Stimulated activated CD4-positive, alpha-beta T cell treated with anti-CD3 and anti-CD28 coated beads, Interleukin-1b, Interleukin-23, amount 100 ng/mL, for 48 hours (primary cell): ENCODE results near the gene ITIH1.
"Not testable (repeated sequence)": the region's sequence is repeated elsewhere in the genome, so short reads cannot be mapped to it uniquely, and the experiment has no call there.

Experiments used
- DNase-seq: peaks from one replicate; pipeline ENCODE4 v3.0.0-alpha.2; 2020

ITIH1 gene

GRCh38 chr3:52774901-52775864 is 2.2 kb upstream of the ITIH1 start:
- no peak for DNase-seq

GRCh38 chr3:52775877-52776276 is 1.5 kb upstream of the ITIH1 start:
- no peak for DNase-seq

DNA sequence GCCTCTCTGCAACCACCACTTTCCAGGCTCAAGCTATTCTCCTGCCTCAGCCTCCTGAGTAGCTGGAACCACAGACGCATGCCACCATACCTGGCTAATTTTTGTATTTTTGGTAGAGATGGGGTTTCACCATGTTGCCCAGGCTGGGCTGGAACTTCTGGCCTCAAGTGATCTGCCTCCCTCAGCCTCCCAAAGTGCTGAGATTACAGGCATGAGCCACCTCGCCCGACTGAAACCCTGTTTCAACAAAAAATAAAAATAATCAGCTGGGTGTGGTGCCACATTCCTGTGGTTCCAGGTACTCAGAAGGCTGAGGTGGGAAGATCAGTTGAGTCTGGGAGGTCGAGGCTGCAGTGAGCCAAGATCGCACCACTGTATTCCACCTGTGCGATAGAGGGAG is 913 bp upstream of the ITIH1 start:
- DNase-seq = not testable (repeated sequence)

DNA sequence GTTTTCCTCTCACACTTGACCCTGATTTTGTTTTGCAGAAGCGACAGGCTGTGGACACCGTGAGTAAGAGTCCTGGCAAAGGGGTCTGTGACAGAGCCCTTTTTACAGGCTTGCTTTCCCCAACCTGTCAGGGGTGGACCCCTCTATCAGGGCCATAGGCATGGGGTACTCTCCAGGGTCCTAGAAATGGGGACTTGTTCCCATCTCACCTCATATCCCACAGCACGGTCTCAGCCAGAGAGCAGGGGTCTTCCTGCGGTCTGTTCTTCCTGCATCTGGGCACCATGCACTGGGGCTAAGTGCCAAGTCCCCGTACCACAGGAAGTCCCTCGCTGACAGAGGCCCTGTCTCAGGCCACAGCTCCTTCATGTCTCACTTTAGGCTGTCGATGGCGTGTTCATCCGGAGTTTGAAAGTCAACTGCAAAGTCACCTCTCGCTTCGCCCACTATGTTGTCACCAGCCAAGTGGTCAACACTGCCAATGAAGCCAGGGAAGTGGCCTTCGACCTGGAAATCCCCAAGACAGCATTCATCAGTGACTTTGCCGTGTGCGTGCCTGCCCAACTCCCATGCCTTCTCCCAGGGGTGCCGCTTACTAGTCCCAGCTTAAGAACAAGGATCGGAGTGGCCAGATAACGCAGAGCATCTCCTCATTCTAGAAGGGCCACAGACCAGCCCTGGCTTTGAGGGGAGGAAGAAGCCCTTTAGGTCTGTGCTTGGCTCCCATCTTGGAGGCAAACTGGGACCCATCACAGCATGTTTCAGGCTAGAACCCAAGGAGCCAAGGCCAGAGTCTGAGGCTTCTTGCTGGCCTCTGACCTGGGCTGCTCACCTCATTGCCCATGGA is 783 bp downstream of the ITIH1 start:
- no peak for DNase-seq

DNA sequence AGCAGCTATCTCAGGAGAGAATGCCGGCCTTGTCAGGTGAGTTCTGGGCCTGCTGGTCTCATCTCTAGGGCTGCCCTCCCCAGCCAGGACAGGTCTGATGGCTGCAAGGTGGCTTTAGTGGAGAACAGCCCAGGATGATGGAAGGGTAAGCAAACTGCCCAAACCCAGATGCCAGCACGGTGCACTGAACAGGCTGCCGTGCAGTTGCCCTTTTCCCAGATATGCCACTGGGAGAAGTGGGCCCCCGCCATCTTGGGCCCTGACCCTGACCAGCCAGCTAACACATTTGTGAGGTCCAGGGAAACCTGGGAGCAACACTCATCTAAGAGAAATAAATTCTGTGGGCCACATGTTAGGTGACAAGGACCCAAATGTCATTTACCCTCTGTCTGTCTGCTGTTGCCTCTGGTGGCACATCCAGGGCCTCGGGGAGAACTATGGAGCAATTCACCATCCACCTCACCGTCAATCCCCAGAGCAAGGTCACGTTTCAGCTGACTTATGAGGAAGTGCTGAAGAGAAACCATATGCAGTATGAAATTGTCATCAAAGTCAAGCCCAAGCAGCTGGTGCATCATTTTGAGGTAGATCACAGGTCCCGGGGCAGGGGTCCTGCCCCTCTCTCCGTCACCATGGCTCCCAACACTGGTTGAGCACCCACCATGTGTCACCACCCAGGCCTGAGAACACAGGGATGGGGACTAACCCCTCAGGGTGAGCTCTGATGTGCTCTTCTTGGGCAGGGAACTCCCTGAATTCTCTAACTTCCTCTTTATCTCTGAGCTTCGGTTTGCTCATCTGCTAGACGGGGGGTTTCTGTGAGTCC is 1.8 kb downstream of the ITIH1 start:
- no peak for DNase-seq

DNA sequence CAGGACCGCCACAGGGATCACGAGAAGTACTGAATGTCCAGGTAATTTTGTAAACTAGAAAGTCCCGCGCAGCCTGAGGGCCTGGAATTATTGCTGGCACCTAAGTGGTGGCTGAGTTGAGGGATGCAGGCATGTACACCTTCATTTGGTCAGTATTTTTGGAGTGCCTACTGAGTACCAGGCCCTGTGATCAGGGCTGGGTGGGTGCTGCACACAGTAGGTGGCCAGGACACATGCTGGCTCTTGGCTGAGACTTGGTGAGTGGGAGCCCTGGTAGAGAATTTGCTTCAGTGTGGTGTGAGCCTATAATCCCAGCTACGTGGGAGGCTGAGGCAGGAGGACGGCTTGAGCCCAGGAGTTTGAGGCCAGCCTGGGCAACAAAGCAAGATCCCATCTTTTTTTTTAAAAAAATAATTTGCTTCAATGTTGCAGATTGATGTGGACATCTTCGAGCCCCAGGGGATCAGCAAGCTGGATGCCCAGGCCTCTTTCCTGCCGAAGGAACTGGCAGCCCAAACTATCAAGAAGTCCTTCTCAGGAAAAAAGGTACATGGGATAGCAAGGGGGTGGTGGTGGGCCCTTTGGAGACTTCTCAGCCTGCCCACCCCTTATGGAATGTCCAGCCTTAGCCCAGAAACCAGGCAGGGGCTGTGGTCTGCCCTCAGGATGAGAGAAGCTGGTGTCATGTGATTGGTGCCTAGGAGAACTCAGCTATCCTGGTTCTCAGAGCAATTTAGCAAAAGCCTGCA is 2.6 kb downstream of the ITIH1 start:
- DNase-seq = no peak

- DNase-seq = no peak
Observed at GRCh38 chr3:52781741-52782140, 4.3 kb downstream of the ITIH1 start.

GRCh38 chr3:52782412-52783210 is 5.2 kb downstream of the ITIH1 start:
- DNase-seq = no peak

DNA sequence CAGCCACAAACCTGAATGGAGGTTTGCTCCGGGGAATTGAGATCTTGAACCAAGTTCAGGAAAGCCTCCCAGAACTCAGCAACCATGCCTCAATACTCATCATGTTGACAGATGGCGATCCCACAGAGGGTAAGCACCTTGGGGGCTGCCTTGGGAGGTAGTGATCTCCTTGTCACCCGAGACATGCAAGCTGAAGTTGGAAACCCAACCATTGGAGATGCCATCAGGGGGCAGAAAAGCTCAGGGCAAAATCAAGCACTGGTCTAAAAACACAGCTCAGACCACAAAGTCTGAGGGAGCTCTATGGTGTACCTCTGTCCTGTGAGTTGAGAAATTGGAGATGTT is 5.8 kb downstream of the ITIH1 start:
- no peak for DNase-seq

DNA sequence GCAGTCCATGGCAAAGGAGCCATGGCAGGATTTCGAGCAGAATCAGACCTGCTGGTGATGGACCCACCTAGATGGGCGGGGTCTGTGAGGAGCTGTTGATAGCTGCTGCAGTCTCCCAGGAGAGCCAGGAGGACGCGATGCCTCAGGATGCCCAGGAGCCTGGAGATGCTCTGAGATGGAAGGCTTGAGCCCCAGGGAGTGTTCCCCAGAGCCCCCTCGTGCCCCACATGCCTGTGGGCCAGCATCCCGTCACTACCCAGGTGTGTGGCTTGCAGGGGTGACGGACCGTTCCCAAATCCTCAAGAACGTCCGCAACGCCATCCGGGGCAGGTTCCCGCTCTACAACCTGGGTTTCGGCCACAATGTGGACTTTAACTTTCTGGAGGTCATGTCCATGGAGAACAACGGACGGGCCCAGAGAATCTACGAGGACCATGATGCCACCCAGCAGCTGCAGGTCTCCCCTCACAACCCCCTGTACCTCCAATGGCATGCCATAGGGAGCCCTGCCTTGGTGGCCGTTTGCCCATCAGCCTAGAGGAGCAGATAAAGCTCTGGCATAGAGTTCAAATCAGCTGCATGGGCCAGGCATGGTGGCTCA is 6.7 kb downstream of the ITIH1 start:
- DNase-seq = no peak

GRCh38 chr3:52784931-52785590 is 7.7 kb downstream of the ITIH1 start:
- DNase-seq = no peak

- DNase-seq = no peak
Observed at GRCh38 chr3:52786330-52787215, 9.2 kb downstream of the ITIH1 start.

GRCh38 chr3:52787246-52787645 is 9.8 kb downstream of the ITIH1 start:
- DNase-seq = no peak

- DNase-seq = no peak
Observed at GRCh38 chr3:52787672-52788625, 10.6 kb downstream of the ITIH1 start.

DNA sequence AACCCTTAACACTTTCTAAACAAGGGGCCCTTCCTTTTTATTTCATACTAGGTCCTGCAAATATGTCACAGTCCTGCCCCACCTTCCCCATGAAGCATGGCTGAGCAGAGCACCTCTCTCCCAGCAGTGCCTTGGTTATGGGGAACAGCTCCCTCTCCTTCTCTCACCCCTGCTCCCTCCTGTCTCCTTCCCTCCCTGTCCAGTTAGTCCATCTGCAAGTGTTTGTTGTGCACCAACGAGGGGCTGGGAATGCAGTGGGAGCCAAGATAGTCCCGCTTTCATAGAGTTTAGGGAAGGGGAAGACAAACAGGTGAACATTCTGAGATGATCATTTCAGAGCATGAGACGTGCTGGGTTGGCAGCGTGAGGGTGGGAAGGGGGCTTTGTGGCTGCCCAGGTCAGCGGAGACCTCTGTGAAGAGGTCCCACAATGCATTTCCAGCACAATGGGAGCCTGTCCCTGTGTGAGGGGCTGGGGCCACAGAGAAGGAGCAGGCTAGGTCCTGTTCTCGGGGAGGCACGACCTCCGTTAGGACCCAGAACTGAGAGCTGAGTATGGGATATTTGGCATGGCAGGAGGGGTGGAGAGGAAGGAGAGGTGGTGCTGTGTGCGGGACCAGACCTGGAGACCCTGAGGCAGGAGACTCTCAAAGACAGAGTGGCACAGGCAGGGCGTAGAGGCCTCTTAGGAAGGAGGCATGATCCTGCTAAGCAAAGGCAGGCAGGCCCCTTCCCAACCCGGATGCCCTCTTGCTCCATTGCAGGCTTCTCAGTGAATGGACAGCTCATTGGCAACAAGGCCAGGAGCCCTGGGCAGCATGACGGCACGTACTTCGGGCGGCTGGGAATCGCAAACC is 11.7 kb downstream of the ITIH1 start:
- DNase-seq = no peak

GRCh38 chr3:52789746-52790040 is 12.3 kb downstream of the ITIH1 start:
- no peak for DNase-seq

GRCh38 chr3:52790337-52790736 is 12.9 kb downstream of the ITIH1 start:
- no peak for DNase-seq
